NCI-H460 (cell line): Measurements from ENCODE around the gene IL34. TPM values are rescaled to one million over a fixed set of nuclear protein-coding genes. Genes with fewer than 3 reads are reported as not detected.

ENCODE experiments used
- DNase-seq: peaks from one replicate; pipeline ENCODE4 v3.0.0-alpha.2; 2016; ENCODE audit warnings: low read depth; ENCODE audit errors: extremely low read depth
- total RNA-seq: library from RNA; depleted of rRNA; stranded (reverse); fragments of >200 nt; shearing (Covaris generic); gene quantifications from 2 replicates; pipeline ENCODE4 v1.2.3, GENCODE V29; 2014

Gene IL34
- total RNA-seq, 1 experiment from 2014 or later = not detected

GRCh38 chr16:70675851-70676513 lies 29.6 kb downstream of the IL34 start:
- no peak for DNase-seq

- no peak for DNase-seq
Observed at GRCh38 chr16:70676675-70677498, 30.5 kb downstream of the IL34 start.

GRCh38 chr16:70677499-70678120 lies 31.3 kb downstream of the IL34 start:
- no peak for DNase-seq

- no peak for DNase-seq
Observed at GRCh38 chr16:70678121-70678897, 31.9 kb downstream of the IL34 start.

- no peak for DNase-seq
Observed at GRCh38 chr16:70678898-70679670, 32.7 kb downstream of the IL34 start.

GRCh38 chr16:70679671-70680494 lies 33.5 kb downstream of the IL34 start:
- no peak for DNase-seq

GRCh38 chr16:70680495-70681381 lies 34.4 kb downstream of the IL34 start:
- DNase-seq = no peak

GRCh38 chr16:70681382-70682238 lies 35.3 kb downstream of the IL34 start:
- DNase-seq = no peak

- no peak for DNase-seq
Observed at GRCh38 chr16:70682239-70683145, 36.1 kb downstream of the IL34 start.

GRCh38 chr16:70683146-70683944 lies 37.0 kb downstream of the IL34 start:
- no peak for DNase-seq

- no peak for DNase-seq
Observed at GRCh38 chr16:70684146-70685060, 38.0 kb downstream of the IL34 start.

- no peak for DNase-seq
Observed at GRCh38 chr16:70685061-70685937, 38.9 kb downstream of the IL34 start.

GRCh38 chr16:70685938-70686375 lies 39.6 kb downstream of the IL34 start, which contains the start of gene MTSS2:
Gene MTSS2 (minus strand): TSS chr16:70686053. CDS start chr16:70685791, 262 bp downstream.
- DNase-seq = peak; percentile 50
